HepG2 (cell line): ENCODE data around the gene GRB7. TPM values are rescaled to one million over a fixed set of nuclear protein-coding genes. Genes with fewer than 3 reads are reported as not detected.

ENCODE experiments used
- ATAC-seq: fragments of 200-7000 bp; cut with Tn5 transposase; 3 replicates; pipeline ENCODE4 v1.9.1; 2020; ENCODE audit warnings: mild to moderate bottlenecking, moderate library complexity
- BruUV-seq: library from RNA; stranded (reverse); fragments of 400-500 nt; replicated peaks from 2 replicates; lab custom pipeline; 2021; lab: Mats Ljungman, UMichigan
- CTCF ChIA-PET: fragments of 300-600 bp; formaldehyde crosslinking; extraction: SDS; loops from one replicate; lab custom pipeline; 2021; ENCODE audit warnings: low total read pairs, inconsistent platforms, low intra/inter-chr PET ratio; lab: Yijun Ruan, JAX
- POLR2A ChIA-PET: fragments of 350-600 bp; sonication (Branson Sonifier 250); formaldehyde crosslinking; loops from one replicate; lab custom pipeline; 2020; ENCODE audit warnings: antibody characterized with exemption, inconsistent platforms; lab: Yijun Ruan, JAX
- DNase-seq: peaks from one replicate; pipeline ENCODE4 v3.0.0-alpha.2; 2015; ENCODE audit warnings: low spot score
- FAIRE-seq: peaks from 3 replicates; lab custom pipeline; 2011; peaks lifted over from hg19 to GRCh38; lab: Jason Lieb, UNC
- H2AFZ ChIP-seq: one replicate; pipeline ENCODE4 v1.6.1; 2011; ENCODE audit warnings: low read length, inconsistent platforms
- H3K27ac ChIP-seq: fragments of 300-600 bp; 3 replicates; pipeline ENCODE4 v1.8.0; 2011; ENCODE audit warnings: mixed run types, mild to moderate bottlenecking, mixed read lengths, low read length, inconsistent platforms; ENCODE audit not compliant: insufficient read depth; ENCODE audit errors: extremely low read length
- H3K27me3 ChIP-seq, 2 experiments: fragments of 200-600 bp in 1 of 2; 2 replicates in 1 of 2; 3 replicates in 1 of 2; pipeline versions ENCODE4 v1.6.0 to v1.8.0; 2011; ENCODE audit warnings: low read length in 2 of 2, mild to moderate bottlenecking in 2 of 2, moderate library complexity in 2 of 2, inconsistent platforms in 1 of 2; ENCODE audit not compliant: insufficient read depth in 2 of 2, control insufficient read depth in 1 of 2
- H3K36me3 ChIP-seq, 2 experiments: fragments of 200-600 bp in 1 of 2; replicated peaks in 1 of 2; 2 replicates in 1 of 2; 3 replicates in 1 of 2; pipeline versions ENCODE4 v1.5.1 to v1.8.0; 2011; ENCODE audit warnings: low read length in 2 of 2, inconsistent platforms in 1 of 2; ENCODE audit not compliant: insufficient read depth in 2 of 2, control insufficient read depth in 1 of 2
- H3K4me1 ChIP-seq: 2 replicates; pipeline ENCODE4 v1.5.1; 2012; ENCODE audit warnings: low read length, inconsistent platforms; ENCODE audit not compliant: insufficient read depth
- H3K4me2 ChIP-seq: 2 replicates; pipeline ENCODE4 v1.6.0; 2011; ENCODE audit warnings: low read depth, low read length, inconsistent platforms
- H3K4me3 ChIP-seq, 3 experiments: fragments of 200-600 bp in 1 of 3; sonication (generic), shearing (Covaris generic) in 1 of 3; replicated peaks in 1 of 3; 2 replicates each; pipeline ENCODE4 v1.5.1; 2011 to 2016; ENCODE audit warnings: low read length in 3 of 3, inconsistent platforms in 2 of 3, low read depth in 2 of 3, mild to moderate bottlenecking in 2 of 3, control low read depth in 1 of 3, mixed read lengths in 1 of 3; ENCODE audit not compliant: insufficient read depth in 1 of 3
- H3K79me2 ChIP-seq: one replicate; pipeline ENCODE4 v1.6.1; 2011; ENCODE audit warnings: low read length, inconsistent platforms; ENCODE audit not compliant: insufficient read depth
- H3K9ac ChIP-seq: 2 replicates; pipeline ENCODE4 v1.6.0; 2011; ENCODE audit warnings: mild to moderate bottlenecking, low read depth, low read length, inconsistent platforms; ENCODE audit not compliant: insufficient read depth
- H3K9me3 ChIP-seq: 2 replicates; pipeline ENCODE4 v1.5.1; 2012; ENCODE audit warnings: mild to moderate bottlenecking, low read length
- H4K20me1 ChIP-seq: 2 replicates; pipeline ENCODE4 v1.6.0; 2011; ENCODE audit warnings: inconsistent platforms, mild to moderate bottlenecking, low read length, moderate library complexity; ENCODE audit not compliant: insufficient read depth
- HIC2 ChIP-seq: sonication (generic); formaldehyde crosslinking; IDR thresholded peaks from 2 replicates; pipeline ENCODE4 v1.9.0; 2022; ENCODE audit warnings: low read depth, missing genetic modification reagents
- HIVEP1 ChIP-seq: sonication (generic); formaldehyde crosslinking; IDR thresholded peaks from 2 replicates; pipeline ENCODE4 v1.4.0; 2020; ENCODE audit warnings: mild to moderate bottlenecking, missing genetic modification reagents
- MEF2D ChIP-seq: sonication (generic); formaldehyde crosslinking; IDR thresholded peaks from 2 replicates; pipeline ENCODE4 v1.5.1; 2020; ENCODE audit warnings: mild to moderate bottlenecking, missing genetic modification reagents
- PRDM10 ChIP-seq: sonication (generic); formaldehyde crosslinking; IDR thresholded peaks from 2 replicates; pipeline ENCODE4 v1.4.0; 2020; ENCODE audit warnings: low read depth, missing genetic modification reagents
- SMARCC2 ChIP-seq: fragments of 450-650 bp; IDR thresholded peaks from 2 replicates; pipeline ENCODE4 v1.6.1; 2017; ENCODE audit warnings: antibody characterized with exemption, mild to moderate bottlenecking
- TBP ChIP-seq: sonication (generic); formaldehyde crosslinking; IDR thresholded peaks from 2 replicates; pipeline ENCODE4 v1.5.0; 2020; ENCODE audit warnings: missing genetic modification reagents
- TFDP2 ChIP-seq: sonication (generic); formaldehyde crosslinking; IDR thresholded peaks from 2 replicates; pipeline ENCODE4 v1.4.0; 2020; ENCODE audit warnings: missing genetic modification reagents
- WGBS: methylation state at CpG from one replicate; pipeline ENCODE4 v1.1.6; 2017; ENCODE audit warnings: low lambda C conversion rate; 5-methylcytosine and 5-hydroxymethylcytosine counted together
- in situ Hi-C: cut with HindIII; loops from 2 replicates; pipeline ENCODE4 v1.10.0; 2017; ENCODE audit warnings: low pct_unique_long_range_greater_than_20kb; ENCODE audit not compliant: extremely low pct_ligation_motif_present
- intact Hi-C: fragments of 100-400 bp; cut with micrococcal nuclease; formaldehyde crosslinking; loops from one replicate; pipeline ENCODE4 v1.10.0; 2022; ENCODE audit not compliant: unreplicated experiment
- polyA plus RNA-seq, 8 experiments: library from polyadenylated mRNA; depleted of rRNA in 3 of 8; stranded (reverse) in 7 of 8; unstranded in 1 of 8; fragments of >200 nt; fragmentation: Illumina TruSeq in 4 of 8; extraction: Trizol in 4 of 8; gene quantifications; 2 replicates each; pipeline versions ENCODE4 v1.2.1 to v1.2.3, GENCODE V29; 2011 to 2016; ENCODE audit warnings: low read depth in 4 of 8, missing spikeins in 1 of 8, mixed read lengths in 1 of 8; ENCODE audit not compliant: insufficient read depth in 1 of 8
- total RNA-seq, 5 experiments: library from RNA; depleted of rRNA; stranded (reverse); fragments of >200 nt; fragmentation: Illumina TruSeq; extraction: Trizol; gene quantifications; 2 replicates each; pipeline ENCODE4 v1.2.3, GENCODE V29; 2016; ENCODE audit warnings: low read depth in 1 of 5

The GRB7 gene
- total and polyA plus RNA-seq, 2 of the 13 experiments (the other 11 are each of a cell fraction or from before 2014, with no cell fraction given) = 60.2 to 77.7 TPM

GRCh38 chr17:39776252-39776651 is 38.5 kb downstream of the GRB7 start:
- Histone ChIP-seq H3K4me3 (no peak overlapping the region), H3K4me2 (no peak overlapping the region), H3K27ac (no peak overlapping the region), H3K36me3 (no peaks in the 10 kb centered on the region), H3K9me3 (no peaks in the 10 kb centered on the region), H4K20me1 (no peaks in the 10 kb centered on the region), H3K4me1 (no peaks in the 10 kb centered on the region), H3K79me2 (no peaks in the 10 kb centered on the region), H3K9ac (no peak overlapping the region), H3K27me3 (peaks cover 0 to 45% of the 10 kb centered on the region in 2 experiments; a peak in 3 of 5 replicates), H2AFZ (no peak overlapping the region)
- no TSS peak for BruUV-seq
- no peak for TF ChIP-seq PRDM10 (CRISPR knock-in tag)
- CTCF ChIA-PET = no interaction called here
- ATAC-seq (no peak), DNase-seq (no peak), FAIRE-seq (no peak)
- POLR2A ChIA-PET = no interaction called here
- in situ Hi-C loops (no loop called here), intact Hi-C loops (loop anchor here (10.0 kb wide), 1 partner anchor 89 kb away; the partner anchor contains the start of genes IKZF3 and ZPBP2)

GRCh38 chr17:39777534-39778365 is 40.0 kb downstream of the GRB7 start:
- WGBS = 13% methylated on average over 11 of the region's 11 CpGs
- Histone ChIP-seq H3K79me2 (no peaks in the 10 kb centered on the region), H3K9ac (no peak overlapping the region), H3K4me1 (no peaks in the 10 kb centered on the region), H3K9me3 (no peaks in the 10 kb centered on the region), H3K4me3 (no peak overlapping the region), H3K27ac (no peak overlapping the region), H2AFZ (no peak overlapping the region), H3K4me2 (no peak overlapping the region), H3K36me3 (no peaks in the 10 kb centered on the region), H3K27me3 (peaks cover 0 to 41% of the 10 kb centered on the region in 2 experiments; a peak in 3 of 5 replicates), H4K20me1 (no peaks in the 10 kb centered on the region)
- in situ Hi-C loops = no loop called here
- no peak for FAIRE-seq
- DNase-seq = no peak
- BruUV-seq = no TSS peak
- POLR2A ChIA-PET = no interaction called here
- no peak for ATAC-seq
- intact Hi-C loops = loop anchor here (10.0 kb wide), 1 partner anchor 87 kb away; the partner anchor contains the start of genes IKZF3 and ZPBP2
- CTCF ChIA-PET = no interaction called here
- TF ChIP-seq MEF2D (CRISPR knock-in tag) = no peak
- no peak for TF ChIP-seq TBP (CRISPR knock-in tag)
- no peak for TF ChIP-seq TFDP2 (CRISPR knock-in tag)
- no peak for TF ChIP-seq HIC2 (CRISPR knock-in tag)
- no peak for TF ChIP-seq SMARCC2
- no peak for TF ChIP-seq HIVEP1 (CRISPR knock-in tag)
